ENCODE results near the gene FREM2.

DNA sequence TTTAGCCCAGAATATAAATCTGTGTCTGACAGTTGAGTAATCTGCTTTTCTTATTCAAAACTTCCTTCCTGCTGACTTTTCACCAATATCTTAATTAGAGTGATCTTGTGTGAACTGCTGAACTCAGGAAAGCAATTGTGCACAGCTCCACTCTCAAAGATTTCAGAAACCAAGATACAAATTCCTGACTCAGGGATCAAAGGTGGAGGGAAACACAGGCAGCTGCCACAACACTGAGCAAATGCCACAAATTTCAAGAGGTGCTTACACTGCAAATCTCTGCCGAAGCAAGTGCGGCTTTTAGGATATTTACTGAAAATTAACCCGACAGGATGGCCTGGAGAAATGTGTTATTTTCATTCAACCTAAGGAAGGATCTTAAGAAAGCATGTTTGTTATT, 192.4 kb downstream of the FREM2 start:
- TF ChIP-seq POLR2A (IDR thresholded peaks at IDR 0.05) (no peak), CTCF (IDR thresholded peaks at IDR 0.05) (no peak), POLR2AphosphoS5 (IDR thresholded peaks at IDR 0.05) (no peak)

Measured in suprapubic skin (tissue), 4 donors.